IPS-18c (cell line): ENCODE results near the gene KCTD19.

ENCODE experiments used
- H3K4me3 ChIP-seq: 2 replicates; pipeline ENCODE4 v1.7.0; 2013; ENCODE audit warnings: low read depth, mild to moderate bottlenecking, low read length, moderate library complexity; ENCODE audit not compliant: insufficient read depth
- H3K9me3 ChIP-seq: one replicate; pipeline ENCODE4 v1.6.1; 2013; ENCODE audit warnings: mild to moderate bottlenecking, low read length, moderate library complexity; ENCODE audit not compliant: control insufficient read depth, insufficient read depth

Gene KCTD19

DNA sequence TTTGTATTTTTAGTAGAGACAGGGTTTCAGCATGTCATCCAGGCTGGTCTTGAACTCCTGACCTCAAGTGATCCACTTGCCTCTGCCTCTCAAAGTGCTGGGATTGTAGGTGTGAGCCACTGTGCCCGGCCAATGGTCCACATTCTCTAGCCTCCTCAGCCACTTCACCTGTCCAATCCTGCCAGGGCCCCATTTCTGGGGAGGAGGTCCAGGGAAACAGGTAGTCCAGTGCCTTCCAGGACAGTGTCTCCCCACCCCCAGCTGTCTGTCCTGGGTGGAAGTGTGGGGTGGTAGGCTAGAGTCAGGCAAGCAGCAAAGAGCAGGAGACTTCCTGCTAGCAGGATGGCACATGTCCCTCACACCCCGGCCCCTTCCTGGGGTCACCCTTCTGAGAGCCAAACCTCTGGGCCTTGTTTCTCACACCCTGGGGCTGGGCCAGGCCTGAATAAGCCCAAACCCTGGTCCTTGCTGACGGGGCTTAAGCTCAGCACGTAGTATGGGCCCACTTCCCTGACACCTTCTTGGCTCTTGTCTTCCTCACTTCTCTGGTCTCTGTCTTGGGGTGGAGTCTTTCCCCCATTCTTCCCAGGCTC is 84.3 kb downstream of the KCTD19 start:
- Histone ChIP-seq H3K9me3 (no peaks in the 10 kb centered on the region), H3K4me3 (no peak overlapping the region)

DNA sequence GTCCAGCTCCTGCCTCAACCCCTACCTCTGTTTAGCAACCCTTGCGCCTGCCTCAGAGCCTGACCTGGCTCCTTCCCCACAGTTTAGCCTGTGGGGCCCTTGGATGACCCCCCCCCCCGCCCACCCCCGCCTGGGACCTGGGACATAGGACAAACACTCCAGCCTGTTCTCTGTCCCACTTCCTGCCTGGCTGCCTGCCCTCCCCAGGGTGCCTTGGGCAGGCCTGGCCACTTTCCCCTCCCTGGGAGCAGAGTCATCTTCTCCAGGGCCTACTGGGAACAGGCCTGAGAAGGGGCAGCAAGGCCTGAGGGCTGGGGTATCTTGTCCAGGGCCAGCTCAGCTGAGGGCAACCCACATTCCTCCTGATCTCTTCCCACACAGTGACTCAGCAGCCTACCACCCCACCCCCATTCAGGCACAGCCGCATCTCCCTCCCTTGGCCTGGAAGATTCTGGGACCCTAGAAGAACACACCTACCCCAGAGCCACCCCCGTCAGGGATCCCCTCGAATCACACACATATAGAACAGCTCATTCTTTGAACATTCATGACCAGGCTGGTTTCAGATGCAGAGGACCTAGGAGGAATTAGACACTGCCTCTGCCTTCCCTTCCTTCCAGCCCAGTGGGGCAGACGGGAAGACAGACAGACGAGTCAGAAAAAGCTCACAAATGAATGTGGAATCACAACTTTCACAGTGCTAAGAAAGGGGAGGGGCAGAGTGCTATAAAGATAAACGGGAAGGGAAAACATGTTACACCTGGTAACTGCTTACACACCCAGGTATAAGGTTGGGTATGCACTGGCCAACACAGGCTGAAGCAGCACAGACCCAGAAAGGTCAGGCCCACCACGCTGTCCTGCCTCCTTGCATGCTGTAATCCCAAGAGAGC is 85.3 kb downstream of the KCTD19 start:
- Histone ChIP-seq H3K4me3 (no peak overlapping the region), H3K9me3 (no peaks in the 10 kb centered on the region)

GRCh38 chr16:67240506-67240905 is 86.0 kb downstream of the KCTD19 start:
- no peaks in the 10 kb centered on the region for H3K9me3 ChIP-seq
- no peak overlapping the region for H3K4me3 ChIP-seq
